ENCODE results near the gene GULP1.
"Not testable (repeated sequence)": the region's sequence is repeated elsewhere in the genome, so short reads cannot be mapped to it uniquely, and the experiment has no call there.

The GULP1 gene

DNA sequence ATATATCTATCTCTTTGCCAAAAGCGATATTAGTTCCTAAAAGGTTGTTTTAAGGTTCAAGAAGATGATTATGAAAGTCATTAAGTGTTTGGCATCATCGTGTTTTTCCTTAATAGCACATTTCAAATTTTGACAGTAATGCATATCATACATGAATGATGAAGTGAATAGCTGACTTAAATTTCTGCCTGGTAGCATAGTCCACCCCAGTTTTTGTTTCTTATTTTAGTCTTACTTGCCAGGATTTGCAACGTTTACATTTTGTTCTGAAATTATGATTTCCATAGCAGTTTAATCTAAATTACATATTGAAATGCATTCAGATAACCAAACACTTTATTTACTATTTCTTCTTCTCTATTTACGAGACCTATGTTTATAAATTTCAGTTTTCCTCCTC lies 201.1 kb downstream of the GULP1 start:
- no peak for DNase-seq

DNA sequence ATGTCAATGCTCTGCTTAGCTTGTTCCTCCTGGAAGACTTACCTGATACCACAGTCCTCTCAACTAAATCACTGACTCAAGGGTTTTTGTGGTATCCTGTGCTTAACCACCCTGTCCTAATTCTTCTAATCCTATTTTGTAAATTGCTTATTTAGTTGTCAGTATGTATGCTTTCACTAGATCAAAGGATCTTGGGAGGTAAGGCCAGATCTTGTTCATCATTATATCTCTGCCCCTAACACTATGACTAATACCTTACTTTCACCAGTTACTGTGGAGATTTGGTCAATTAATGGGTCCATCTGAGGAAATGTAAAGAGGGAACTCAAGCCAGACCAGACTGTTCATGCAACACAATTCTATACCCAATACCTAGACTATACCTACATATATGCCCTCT lies 203.2 kb downstream of the GULP1 start:
- no peak for DNase-seq

DNA sequence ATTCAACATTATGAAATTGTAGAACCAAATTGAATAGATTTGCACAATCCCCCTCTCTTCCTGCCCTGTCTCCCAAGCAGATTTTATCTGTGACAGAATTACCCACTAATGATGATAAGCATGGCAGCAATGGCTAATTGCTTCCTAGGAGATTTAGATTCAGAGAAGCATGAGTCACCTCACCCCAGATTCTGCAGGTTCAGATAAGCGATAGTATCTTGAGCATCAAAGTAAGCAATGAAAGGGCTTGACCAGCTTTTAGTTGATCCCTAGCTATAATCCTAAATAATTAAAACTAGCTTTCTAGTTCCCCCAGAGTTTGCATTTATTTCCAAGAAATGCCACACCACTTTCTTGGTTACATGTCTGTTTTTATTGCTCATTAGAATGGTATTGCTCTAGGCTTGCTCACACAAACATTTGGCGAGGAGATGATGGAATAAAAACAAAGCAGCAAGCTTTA lies 204.3 kb downstream of the GULP1 start:
- no peak for DNase-seq

DNA sequence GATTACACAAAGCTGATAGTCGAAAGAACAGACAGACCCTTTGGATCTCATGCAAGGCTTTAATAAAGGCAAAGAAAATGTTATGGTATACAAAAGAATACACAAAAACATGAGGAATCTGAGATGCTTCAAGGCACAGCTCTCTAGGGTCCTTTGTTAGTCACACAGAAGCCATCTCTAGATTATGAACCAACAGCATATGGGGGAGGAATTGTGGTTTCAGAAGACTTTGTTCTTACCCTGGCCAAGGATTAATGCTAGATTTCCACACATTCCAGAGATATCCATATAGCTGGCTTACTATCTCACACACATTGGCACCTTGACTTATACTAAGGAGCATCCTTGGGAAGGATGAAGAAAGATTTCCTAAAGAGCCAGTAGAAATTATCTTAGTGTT lies 206.1 kb downstream of the GULP1 start:
- DNase-seq: no peak

DNA sequence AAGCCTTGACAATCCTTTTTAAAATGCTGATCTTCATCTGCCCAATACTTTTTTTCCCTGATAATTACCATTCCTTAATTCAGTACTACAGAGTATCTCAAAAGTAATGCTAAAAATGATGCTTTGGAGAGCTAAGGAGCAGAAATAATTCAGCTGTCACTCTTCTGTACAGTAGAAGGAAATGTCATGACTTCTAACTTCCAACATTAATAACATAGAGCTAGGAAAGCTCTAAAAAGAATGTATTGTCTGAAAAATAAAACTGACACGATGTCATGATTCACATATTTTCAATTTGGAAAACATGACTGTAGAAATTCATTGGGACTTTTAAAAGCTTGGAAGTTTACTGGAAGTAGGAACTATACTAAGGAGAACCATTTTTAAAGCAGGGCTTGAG lies 212.3 kb downstream of the GULP1 start:
- DNase-seq: no peak

DNA sequence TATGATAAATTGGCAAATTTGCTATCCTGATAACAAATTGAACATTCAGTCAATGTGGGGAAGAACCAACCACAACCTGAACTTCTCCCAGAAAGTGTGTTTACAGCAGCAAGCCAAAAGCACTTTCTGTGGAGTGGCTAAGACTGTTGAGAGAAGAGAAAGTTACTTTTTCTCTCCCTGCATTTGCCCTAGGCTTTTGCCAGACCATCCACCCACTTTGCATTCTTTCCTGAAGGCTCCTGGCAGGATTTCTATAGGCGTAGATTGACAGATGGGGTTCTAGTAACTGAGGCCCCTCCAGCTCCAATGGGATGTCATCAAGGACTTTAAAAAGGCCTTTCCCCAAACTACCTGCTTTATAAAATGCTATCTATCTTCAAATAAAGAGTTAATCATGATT lies 215.2 kb downstream of the GULP1 start:
- no peak for DNase-seq

DNA sequence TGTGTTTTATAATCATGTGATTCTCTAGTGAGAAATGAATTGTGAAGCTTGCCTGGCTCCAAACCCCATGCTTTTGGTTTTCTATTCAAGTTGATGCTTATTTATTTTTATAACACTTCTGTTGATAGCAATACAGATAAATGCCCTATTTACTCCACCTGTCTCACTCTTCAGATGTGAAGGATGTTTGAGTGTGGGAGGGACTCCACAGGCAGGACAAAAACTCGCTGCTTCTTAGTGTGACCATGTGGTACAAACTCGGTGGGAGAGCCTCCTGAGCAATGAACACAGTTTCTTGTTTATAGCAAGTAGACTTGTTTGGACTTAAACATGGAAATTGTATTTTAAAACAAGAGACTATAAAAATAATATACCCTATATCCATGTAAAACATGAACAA lies 219.7 kb downstream of the GULP1 start:
- DNase-seq: no peak

DNA sequence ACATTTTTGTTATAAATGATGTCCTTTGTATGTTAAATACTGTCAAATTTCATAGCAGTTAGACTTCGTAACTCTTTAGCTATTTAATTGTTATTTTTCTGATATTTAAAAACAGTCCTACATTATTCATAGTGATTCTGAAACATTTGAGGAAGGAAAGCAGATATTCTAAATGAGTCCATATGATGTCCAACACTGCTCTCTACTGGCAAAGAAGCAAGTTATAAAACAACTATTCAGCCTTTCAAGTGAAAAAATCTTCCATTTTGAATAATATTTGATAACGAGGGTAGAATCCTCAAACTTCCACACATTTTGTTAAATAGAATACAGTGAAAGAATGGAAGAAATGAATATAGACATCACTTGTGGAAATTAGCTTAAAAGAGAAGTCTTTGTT lies 220.8 kb downstream of the GULP1 start:
- peak; percentile 25 to 69 for DNase-seq

DNA sequence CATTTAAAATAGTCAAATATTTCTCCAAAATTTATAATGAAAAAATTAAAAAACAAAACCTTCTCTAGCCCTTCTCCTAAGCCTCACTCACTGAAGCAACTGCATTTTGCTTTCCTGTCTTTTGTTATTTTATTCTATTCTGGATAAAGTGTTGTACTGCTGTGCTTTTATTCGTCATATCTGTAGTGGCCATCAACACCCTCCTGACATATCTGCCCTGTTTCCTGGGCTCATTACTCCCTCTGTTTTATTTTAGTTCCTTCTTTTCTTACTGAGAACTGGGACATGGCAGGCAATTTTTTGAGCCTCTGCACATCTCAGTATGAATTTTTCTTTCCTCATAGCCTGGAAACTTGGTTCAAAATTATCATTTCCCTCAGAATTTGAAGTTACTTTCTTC lies 224.2 kb downstream of the GULP1 start:
- no peak for DNase-seq

DNA sequence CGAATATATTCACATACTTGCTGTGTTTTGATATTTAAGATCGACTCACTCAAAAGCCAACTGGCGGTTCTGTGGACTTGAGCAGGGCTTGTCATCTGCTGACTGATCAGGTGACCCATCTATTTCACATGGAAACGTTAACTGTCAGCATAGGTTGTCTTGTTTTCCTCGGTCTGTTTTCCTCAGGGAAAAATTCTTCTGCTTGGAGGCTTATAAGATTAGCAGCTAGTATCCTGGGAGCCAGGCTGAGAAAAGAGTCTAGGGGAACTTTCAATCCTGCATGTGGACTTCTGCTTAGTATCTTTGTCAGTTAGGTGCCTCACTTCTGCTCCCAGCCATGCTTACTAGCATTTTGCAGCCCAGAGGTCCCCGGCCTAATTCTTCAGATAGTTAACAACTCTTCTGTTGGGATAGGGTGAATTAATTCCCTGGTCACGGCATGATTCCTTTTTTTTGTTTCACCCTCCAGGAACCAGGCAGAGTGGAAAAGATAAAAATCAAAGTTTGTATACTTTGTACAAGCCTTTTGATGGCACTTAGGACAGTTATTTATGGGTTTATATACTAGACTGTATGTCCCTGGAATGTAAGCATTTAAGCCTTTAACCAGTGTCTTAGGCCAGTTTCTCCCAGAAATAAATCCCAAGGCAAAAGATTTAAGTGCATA lies 226.0 kb downstream of the GULP1 start:
- DNase-seq: no peak

DNA sequence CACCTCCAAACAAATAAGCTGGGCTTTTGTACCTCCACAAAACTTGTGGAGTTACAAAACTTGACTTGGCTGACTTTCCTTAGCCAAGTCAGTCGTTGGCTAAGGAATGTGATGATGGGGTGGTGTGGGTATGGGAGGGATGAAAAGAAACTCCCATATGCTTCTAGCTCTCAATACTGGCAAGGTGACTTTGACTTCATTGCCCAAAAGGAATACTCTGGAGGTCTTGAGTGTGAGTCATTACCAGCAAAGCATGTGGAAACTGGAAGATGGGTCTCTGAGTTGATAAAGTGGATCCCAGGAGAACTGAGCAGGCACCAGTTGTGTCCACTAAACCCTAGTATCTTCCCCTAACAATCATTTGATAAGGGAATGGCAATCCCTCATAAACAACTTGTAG lies 226.7 kb downstream of the GULP1 start:
- DNase-seq: no peak

DNA sequence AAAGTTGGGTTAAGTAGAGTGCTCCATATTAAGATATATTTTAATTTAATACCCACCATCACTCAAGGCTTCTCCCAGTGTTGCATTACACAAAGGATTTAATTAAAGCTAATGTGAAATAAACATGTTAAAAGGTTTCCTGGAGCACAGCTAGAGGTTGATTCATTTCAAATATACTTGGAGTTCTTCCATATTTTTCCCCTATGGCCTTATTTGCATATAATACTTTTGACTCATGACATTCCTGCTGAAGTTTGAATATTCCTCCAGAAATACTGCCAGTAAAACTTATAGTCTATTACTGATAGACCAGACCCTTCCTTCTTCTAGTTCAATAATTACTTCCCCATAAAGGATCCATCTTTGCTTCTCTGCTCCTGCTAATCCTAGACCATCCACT lies 227.5 kb downstream of the GULP1 start:
- DNase-seq: no peak

DNA sequence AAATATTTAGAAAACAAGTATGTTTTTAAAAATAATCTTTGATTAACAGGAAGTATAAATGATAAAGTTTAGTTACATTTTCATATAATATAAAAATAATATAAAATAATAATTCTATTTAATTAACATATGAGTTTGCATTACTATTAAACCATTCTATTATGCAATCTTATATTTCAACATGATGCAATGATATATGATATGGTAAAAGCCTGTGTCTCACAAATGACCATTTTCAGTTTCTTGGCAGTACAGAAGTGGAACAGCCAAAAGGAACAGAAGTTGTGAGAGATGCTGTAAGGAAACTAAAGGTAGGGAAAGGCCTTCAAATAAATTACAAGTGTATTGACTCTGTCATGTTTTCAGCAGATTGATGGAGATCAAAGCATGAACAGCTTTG lies 230.8 kb downstream of the GULP1 start:
- DNase-seq: no peak

DNA sequence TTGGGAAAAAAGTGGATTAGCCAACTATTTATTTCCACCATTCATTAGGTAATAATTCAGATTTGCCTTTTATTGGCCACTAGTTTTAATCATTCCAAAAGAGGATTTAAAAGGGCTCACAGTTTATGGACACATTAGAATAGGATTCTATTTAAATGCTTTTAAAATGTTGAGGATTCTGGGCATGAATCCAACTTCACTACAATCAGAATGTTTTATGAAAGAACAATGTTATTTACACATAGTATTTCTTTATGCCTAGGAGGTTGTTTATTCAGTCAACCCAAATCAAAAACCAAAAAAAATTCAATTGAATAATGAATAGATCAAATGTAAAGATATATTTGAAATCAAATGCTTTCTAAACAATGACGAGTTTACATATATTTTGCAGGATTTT lies 232.2 kb downstream of the GULP1 start:
- DNase-seq: no peak

DNA sequence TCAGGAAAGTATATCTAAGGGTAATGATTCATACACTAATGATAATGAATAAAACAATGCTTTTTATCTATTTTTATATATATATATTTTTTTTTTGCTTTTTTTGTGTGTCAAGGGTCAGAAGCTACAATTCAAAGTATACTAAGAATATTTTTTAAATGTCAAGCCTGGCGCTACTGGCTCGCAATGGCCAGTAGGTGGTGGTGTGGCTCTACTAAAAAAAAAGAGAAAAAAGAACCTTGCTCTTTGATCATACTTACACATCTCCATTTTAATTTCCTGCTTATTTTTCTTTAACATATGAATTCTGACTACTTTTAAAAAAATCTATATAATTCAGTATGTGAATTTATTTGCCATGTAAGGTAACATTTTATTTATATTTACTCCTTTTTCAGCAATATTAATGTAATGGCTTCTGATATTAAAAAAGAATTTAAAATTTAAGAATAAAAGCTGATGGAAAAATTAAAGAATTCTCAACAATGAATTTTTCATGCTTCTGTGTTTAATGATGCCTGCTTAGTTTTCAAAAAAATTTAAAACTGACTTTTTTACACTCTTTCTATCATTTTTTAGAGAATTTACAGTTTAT lies 232.9 kb downstream of the GULP1 start:
- peak; percentile 9 to 59 for DNase-seq

DNA sequence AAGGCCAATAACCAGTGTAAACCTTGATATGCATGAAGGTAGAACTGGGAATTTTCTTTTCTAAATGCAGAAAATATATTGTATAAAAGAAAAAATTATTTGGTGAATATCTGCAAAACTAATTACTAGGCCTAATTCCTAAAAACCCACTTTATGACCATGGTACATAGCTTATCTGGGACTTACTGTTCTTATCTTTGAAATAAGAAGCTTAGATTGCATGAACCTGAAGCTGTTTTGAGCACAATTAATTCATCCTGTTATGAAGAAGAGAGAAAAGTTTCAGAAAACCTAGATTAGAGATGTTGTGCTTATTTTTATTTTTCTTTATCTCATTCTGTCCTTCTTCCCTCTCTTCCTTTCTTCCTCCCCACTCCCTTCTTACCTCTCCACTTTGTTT lies 235.0 kb downstream of the GULP1 start:
- DNase-seq: no peak

DNA sequence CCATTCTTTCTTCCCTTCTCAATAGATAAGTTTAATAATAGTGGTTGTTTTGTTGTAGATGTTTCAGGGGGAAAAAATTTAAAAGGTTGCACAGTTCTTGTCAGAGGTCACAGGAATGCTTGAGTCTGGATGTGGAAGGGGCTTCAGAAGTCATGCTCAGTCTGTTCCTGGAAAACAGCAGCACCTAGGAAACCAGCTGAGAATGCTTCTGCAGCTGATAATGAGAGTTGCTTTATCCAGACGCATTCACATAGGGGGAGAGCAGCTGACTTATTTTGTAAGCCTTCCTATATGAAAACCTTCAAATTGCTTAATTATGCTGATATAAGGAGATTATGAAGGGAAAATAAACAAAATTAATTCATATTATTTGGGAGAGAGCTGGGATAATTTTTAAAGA lies 235.5 kb downstream of the GULP1 start:
- DNase-seq: no peak

DNA sequence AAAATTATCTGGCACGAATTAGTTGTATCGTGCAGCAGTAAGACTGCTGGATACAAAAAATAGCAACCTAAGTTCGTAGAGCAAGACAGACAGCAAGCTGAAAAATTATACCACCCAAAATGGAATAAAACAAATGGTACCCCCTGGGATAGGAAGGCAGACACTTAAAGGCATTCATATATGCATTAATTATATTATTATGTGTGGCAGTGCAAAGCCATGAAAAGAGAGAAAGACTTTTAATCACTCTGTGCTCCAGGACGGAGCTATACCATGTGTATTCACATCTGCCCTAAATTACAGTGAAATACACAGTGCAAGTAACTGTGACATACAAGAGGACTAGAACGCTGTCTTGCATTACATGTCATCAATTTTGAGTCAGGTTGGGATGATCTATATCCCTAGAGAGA lies 235.9 kb downstream of the GULP1 start:
- no peak for DNase-seq

DNA sequence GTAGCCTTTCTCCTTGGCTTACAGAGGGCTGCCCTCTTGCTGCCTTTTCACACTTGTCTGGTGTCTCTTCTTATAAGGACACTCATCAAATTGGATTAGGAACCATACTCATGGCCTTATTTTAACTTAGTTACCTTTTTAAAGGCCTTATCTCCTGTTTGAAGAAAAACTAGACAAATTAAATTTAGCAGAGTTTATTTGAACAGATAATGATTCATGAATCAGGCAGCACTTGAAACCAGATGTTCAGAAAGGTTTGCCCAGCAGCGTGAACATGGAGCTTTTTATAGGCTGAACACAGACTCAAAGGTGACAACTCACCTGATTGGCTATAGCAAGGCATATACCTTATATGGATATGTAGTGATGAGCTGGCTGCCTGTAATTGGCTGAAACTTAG lies 238.0 kb downstream of the GULP1 start:
- DNase-seq: no peak

DNA sequence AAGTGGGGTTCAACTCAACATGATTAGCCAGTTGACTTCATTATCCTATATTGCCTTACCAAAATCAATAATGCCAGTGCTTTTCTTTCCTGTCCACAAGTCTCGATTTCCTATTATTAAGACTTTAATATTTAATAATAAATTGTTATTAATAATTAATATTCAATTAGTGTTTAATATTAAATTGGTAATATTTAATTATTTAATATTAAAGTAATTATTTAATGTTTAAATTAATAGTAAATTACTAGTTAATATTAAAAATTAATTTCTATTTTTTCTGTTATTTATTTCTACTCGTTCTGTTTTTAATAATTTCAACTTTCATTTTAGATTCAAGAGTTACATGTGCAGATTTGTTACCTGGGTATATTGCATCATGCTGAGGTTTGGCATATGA lies 243.2 kb downstream of the GULP1 start:
- no peak for DNase-seq

DNA sequence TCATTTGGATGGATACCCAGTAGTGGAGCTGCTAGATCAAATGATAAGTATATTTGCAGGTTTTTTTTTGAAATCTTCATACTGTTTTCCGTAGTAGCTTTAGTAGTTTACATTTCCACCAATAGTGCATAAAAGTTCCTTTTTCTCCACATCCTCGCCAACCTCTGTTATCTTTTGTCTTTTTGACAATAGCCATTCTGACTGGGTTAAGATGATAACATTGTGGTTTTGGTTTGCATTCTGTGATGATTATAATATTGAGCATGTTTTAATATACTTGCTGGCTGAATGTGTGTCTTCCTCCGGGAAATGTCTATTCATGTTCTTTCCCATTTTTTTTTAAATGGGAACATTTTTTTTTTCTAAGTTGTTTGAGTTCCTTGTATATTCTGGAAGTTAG lies 260.0 kb downstream of the GULP1 start:
- no peak for DNase-seq

DNA sequence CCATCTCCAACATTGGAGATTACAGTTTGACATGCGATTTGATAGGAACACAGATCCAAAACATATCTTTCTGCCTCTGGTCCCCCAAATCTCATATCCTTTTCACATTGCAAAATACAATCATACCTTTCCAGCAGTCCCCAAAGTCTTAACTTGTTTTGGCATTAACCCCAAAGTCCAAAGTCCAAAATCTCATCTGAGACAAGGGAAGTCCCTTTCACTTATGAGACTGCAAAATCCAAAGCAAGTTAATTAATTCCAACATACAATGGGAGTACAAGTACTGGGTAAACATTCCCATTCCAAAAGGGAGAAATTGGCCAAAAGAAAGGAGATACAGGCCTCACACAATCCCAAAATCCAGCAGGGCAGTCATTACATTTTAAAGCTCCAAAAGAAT lies 265.4 kb downstream of the GULP1 start:
- no peak for DNase-seq

DNA sequence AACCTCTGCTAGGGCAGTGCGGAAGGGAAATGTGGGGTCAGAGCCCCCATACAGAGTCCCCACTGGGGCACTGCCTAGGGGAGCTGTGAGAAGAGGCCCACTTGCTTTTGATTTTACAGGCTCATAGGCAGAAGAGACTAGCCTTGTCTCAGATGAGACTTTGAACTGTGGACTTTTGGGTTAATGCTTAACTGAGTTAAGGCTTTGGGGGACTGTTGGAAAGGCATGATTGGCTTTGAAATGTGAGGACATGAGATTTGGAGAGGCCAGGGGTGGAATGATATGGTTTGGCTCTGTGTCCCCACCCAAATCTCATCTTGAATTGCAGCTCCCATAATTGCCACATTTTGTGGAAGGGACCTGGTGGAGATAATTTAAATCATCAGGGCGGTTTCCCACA lies 267.8 kb downstream of the GULP1 start:
- not testable (repeated sequence) for DNase-seq

DNA sequence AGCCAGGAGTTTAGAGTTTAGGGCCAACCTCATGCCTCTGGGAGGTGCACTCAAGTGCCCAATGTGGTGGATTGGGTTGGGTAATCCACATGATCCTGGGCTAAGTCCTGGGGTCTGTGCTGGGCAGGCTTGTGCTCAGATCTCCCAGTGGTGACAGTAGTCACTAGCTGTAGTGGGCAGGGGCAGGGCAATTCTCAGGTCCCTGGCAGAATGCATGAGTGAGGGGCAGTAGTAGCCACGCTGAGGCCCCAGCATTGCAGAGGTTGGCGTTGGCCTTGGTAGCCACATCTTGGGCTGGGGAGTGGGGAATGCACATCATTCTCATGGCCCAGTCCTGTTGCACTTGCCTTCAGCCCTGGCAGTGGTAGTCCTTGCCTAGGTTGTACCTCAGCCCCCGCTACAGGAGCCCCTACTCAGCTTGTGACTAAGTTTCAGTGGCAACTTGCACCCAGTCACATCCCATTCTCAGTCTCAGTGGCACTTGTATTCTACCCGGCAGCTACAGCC lies 269.9 kb downstream of the GULP1 start:
- DNase-seq: no peak

Data from NCI-H526 (cell line).